Stomach smooth muscle (tissue), 2 donors: Measurements from ENCODE around the gene NBAS.

ENCODE experiments used
- H3K27ac ChIP-seq: one replicate; pipeline ENCODE4 v1.7.0; 2013; ENCODE audit warnings: mild to moderate bottlenecking, low read length, inconsistent platforms
- H3K27me3 ChIP-seq, 2 donors: one replicate each; pipeline ENCODE4 v1.7.0; 2013; ENCODE audit warnings: low read length in 2 of 2; ENCODE audit not compliant: insufficient read depth in 2 of 2, control insufficient read depth in 1 of 2
- H3K36me3 ChIP-seq, 2 donors: one replicate each; pipeline ENCODE4 v1.7.0; 2013; ENCODE audit warnings: low read length in 2 of 2; ENCODE audit not compliant: control insufficient read depth in 2 of 2, insufficient read depth in 2 of 2
- H3K4me1 ChIP-seq: one replicate; pipeline ENCODE4 v1.7.0; 2013; ENCODE audit warnings: low read length; ENCODE audit not compliant: control insufficient read depth, insufficient read depth
- H3K4me3 ChIP-seq, 2 donors: one replicate each; pipeline ENCODE4 v1.7.0; 2013; ENCODE audit warnings: low read length in 2 of 2
- H3K9ac ChIP-seq, 2 donors: one replicate each; pipeline ENCODE4 v1.7.0; 2013; ENCODE audit warnings: low read length in 2 of 2, mild to moderate bottlenecking in 1 of 2
- H3K9me3 ChIP-seq, 2 donors: one replicate each; pipeline ENCODE4 v1.7.0; 2013; ENCODE audit warnings: low read length in 2 of 2; ENCODE audit not compliant: control insufficient read depth in 2 of 2
- donor health status: healthy.
- donor health status: Pancreatic carcinoma.

NBAS gene

GRCh38 chr2:15601681-15602080, 40.5 kb upstream of the NBAS start:
- no peak overlapping the region for H3K4me3 ChIP-seq
- H3K9ac ChIP-seq, result no peak overlapping the region
- H3K36me3 ChIP-seq, result peaks cover 57 to 75% of the 10 kb centered on the region in 2 donors
- H3K27me3 ChIP-seq, result no peaks in the 10 kb centered on the region
- no peaks in the 10 kb centered on the region for H3K9me3 ChIP-seq
- H3K4me1 ChIP-seq, result no peaks in the 10 kb centered on the region
- no peak overlapping the region for H3K27ac ChIP-seq

GRCh38 chr2:15599994-15600393, 38.9 kb upstream of the NBAS start:
- Histone ChIP-seq H3K27ac (no peak overlapping the region), H3K4me3 (no peak overlapping the region), H3K9ac (no peak overlapping the region), H3K27me3 (no peaks in the 10 kb centered on the region), H3K4me1 (no peaks in the 10 kb centered on the region), H3K36me3 (peaks cover 58 to 72% of the 10 kb centered on the region in 2 donors), H3K9me3 (no peaks in the 10 kb centered on the region)

- H3K9me3 ChIP-seq, result no peaks in the 10 kb centered on the region
- H3K27ac ChIP-seq, result no peak overlapping the region
- H3K36me3 ChIP-seq, result peaks cover 39 to 43% of the 10 kb centered on the region in 2 donors
- H3K4me3 ChIP-seq, result no peak overlapping the region
- H3K9ac ChIP-seq, result no peak overlapping the region
- no peaks in the 10 kb centered on the region for H3K27me3 ChIP-seq
- H3K4me1 ChIP-seq, result peaks cover 8% of the 10 kb centered on the region
Measured at GRCh38 chr2:15596968-15597367, 35.8 kb upstream of the NBAS start.

DNA sequence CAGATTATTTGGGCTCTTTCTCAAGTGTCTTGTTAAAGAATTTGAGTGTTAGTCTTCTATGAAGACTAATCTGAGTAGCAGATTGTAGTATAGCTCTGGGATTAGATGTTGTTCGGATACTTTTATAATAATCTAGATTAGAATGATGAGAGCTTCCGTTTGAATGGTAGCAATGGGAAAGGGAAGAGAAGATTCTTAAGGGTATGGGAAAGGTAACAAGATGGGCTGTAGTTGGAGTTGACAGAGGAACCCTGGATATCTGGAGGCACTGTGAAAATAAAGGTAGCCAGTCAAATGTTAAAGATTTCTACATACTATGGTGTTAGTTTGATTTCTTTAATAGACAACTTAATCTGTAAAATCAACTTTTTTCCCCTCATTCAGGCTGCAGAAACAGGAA, 35.2 kb upstream of the NBAS start:
- no peak overlapping the region for H3K9ac ChIP-seq
- peaks cover 33 to 38% of the 10 kb centered on the region in 2 donors for H3K36me3 ChIP-seq
- H3K27ac ChIP-seq, result no peak overlapping the region
- no peaks in the 10 kb centered on the region for H3K9me3 ChIP-seq
- H3K27me3 ChIP-seq, result no peaks in the 10 kb centered on the region
- peaks cover 11% of the 10 kb centered on the region for H3K4me1 ChIP-seq
- no peak overlapping the region for H3K4me3 ChIP-seq

DNA sequence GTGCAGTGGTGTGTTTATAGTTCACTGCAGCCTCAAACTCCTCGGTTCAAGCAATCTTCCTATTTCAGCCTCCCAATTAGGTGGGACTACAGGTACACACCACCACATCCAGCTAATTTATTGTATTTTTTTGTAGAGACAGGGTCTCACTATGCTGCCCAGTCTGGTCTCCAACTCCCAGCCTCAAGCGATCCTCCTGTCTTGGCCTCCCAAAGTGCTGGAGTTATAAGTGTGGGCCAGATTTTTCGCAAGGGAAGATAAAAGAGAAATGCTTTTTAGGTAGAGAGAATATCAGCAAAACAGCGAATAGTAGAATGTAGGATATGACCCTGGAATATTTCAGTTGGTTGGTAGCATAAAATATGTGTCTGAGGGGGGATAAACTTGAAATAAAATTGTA, 34.8 kb upstream of the NBAS start:
- no peak overlapping the region for H3K27ac ChIP-seq
- no peaks in the 10 kb centered on the region for H3K9me3 ChIP-seq
- no peak overlapping the region for H3K4me3 ChIP-seq
- H3K27me3 ChIP-seq, result no peaks in the 10 kb centered on the region
- H3K4me1 ChIP-seq, result peaks cover 13% of the 10 kb centered on the region
- H3K9ac ChIP-seq, result no peak overlapping the region
- peaks cover 29 to 34% of the 10 kb centered on the region in 2 donors for H3K36me3 ChIP-seq

DNA sequence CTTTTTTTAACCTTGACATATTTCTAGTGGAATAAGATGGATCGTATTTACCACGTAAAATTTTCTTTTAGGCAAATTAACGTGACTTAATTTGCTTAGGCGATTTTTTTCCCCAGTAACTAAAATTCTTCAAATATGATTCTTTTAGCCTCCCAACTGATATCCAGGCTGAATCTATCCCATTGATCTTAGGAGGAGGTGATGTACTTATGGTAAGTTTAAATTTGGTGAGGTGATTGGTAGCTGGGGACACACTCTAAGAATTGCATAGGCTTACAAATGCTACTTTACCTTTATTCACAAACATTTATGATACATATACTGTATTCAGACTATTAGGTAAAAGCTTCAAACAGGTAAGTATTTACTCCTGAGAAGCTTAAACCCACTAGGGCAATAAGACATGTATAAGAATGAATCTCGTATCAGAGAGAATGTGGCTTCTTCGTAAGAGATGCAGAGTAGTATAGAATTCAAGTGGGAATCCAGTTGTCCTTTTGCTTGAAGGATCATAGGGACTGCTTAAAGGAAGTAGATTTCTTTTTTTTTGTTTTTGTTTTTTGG, 34.3 kb upstream of the NBAS start:
- no peaks in the 10 kb centered on the region for H3K27me3 ChIP-seq
- H3K9me3 ChIP-seq, result no peaks in the 10 kb centered on the region
- H3K9ac ChIP-seq, result no peak overlapping the region
- H3K36me3 ChIP-seq, result peaks cover 26 to 30% of the 10 kb centered on the region in 2 donors
- H3K4me1 ChIP-seq, result peaks cover 13% of the 10 kb centered on the region
- no peak overlapping the region for H3K4me3 ChIP-seq
- H3K27ac ChIP-seq, result no peak overlapping the region

DNA sequence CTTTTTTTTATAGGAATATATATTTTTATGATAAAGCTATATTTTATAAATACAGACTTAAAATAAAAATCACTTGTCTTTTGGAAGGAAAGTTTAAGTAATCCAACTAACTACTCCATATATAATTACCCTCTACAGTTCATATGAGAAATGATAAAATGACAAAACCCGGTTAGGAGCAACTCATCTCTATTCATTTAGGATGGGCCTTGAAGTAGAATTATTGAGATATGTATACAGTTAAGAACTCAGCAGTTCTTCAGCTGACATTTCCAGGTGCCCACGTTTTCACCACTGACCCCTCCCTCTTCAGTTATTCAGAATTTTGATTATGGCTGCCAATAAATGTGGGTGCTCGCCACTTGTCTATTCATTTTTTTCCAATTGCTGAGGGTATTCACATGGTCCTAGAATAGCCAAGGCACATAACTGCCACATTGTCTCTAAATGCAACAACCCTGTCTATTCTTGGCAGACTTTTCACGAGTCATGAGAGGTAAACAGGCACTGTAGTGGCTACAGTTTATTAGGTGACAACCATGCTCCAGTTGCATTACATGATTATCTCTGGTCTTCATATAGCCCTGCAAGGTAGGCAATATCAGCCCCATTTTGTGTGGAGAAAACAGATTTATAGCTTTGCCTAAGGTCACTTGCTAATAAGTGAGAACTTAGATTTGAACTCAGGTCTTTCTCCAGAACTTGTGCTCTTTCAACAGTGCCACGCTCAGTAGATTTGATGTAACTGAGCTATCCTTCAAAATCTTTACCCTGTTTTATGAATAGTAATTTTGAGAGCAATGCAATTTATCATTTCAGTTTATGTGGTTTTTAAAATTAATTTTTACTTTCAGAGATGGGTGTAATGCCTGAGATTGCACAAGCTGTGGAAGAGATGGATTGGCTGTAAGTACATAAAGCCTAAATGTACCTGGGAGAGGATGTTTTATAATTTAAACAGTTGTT, 33.4 kb upstream of the NBAS start:
- Histone ChIP-seq H3K27me3 (no peaks in the 10 kb centered on the region), H3K9me3 (no peaks in the 10 kb centered on the region), H3K36me3 (peaks cover 19 to 27% of the 10 kb centered on the region in 2 donors), H3K27ac (no peak overlapping the region), H3K4me1 (peaks cover 13% of the 10 kb centered on the region), H3K9ac (no peak overlapping the region), H3K4me3 (no peak overlapping the region)

- Histone ChIP-seq H3K4me3 (peak overlapping the region; percentile 46 to 91), H3K27ac (no peak overlapping the region), H3K9ac (no peak overlapping the region), H3K9me3 (no peaks in the 10 kb centered on the region), H3K36me3 (peaks cover 19 to 25% of the 10 kb centered on the region in 2 donors), H3K4me1 (peaks cover 13% of the 10 kb centered on the region), H3K27me3 (no peaks in the 10 kb centered on the region)
Measured at GRCh38 chr2:15593327-15593705, 32.2 kb upstream of the NBAS start.

DNA sequence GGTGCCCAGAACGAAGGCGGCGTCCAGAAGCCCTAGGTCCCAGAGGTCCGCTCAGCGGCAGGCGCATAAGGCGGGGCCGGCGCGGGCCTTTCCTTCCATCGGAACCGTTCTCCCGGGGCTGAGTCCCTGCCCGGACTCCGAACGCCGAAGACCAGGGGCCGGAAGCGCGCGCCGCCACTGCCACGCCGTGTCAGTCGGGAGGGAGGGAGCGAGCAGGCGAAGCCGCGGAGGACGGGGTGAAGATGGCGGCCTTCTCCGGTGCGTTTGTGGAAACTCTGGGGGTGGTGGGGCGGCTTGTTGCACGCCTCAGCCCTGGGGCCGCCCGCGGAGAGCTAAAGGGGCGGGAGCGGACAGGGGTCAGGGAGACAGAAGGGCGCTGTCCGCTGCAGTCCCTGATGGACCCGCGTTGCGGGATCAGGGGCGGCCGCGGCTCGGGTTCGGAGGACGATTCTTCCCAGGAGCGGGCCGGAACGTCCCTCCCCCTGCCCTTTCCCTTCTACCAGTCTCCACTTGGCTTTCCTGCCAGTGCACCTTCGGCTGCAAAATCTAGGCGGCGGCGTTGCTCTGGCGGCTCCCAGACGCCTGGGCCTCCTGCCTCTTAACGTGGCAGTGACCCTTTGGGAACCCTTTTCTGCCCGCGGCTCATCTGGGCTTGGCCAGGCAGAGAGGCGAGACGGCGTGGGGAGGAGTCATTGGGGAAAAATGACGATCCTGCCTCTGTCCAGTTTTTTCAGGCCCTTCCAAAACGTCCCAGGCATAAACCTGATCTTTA, 30.7 kb upstream of the NBAS start, which contains the start of gene DDX1:
Gene DDX1 (plus strand): TSS at position 177 of the 772 bp plus-strand sequence. CDS start 66 bp downstream, at position 243.
- peaks cover 13% of the 10 kb centered on the region for H3K4me1 ChIP-seq
- H3K27me3 ChIP-seq, result no peaks in the 10 kb centered on the region
- peaks cover 12 to 14% of the 10 kb centered on the region in 2 donors for H3K36me3 ChIP-seq
- peak within 1 kb of the TSS; percentile 91 to 99 for H3K4me3 ChIP-seq
- peak within 1 kb of the TSS; percentile 88 for H3K27ac ChIP-seq
- H3K9me3 ChIP-seq, result no peaks in the 10 kb centered on the region
- peak within 1 kb of the TSS; percentile 93 to 95 for H3K9ac ChIP-seq

DNA sequence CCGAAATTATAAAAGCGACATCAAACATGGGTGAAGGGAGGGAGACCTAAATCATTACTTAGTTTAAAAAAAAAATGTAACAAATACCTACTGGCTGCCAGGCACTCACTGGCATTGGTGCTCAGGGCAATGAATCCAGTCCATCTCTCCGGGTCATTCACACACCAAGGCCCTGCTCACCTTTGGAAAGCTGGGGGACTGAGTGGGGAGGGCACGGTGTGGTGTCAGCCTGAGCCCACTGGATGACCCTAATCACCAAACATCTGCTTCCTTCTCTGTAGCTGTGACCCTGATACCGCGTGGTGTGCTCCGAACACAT, 30.2 kb upstream of the NBAS start:
- Histone ChIP-seq H3K9me3 (no peaks in the 10 kb centered on the region), H3K9ac (peak overlapping the region; percentile 93 to 95), H3K4me1 (peaks cover 13% of the 10 kb centered on the region), H3K4me3 (peak overlapping the region; percentile 91 to 95), H3K36me3 (peaks cover 11% of the 10 kb centered on the region in 2 donors), H3K27ac (peak overlapping the region; percentile 88), H3K27me3 (no peaks in the 10 kb centered on the region)
